SIG-M5 (cell line): ENCODE measurements around the gene ANKRD49.
"Not testable (repeated sequence)": the region's sequence is repeated elsewhere in the genome, so short reads cannot be mapped to it uniquely, and the experiment has no call there.

ENCODE experiments used
- DNase-seq: peaks from one replicate; lab custom pipeline; 2025; lab: John Stamatoyannopoulos, UW

Gene ANKRD49

DNA sequence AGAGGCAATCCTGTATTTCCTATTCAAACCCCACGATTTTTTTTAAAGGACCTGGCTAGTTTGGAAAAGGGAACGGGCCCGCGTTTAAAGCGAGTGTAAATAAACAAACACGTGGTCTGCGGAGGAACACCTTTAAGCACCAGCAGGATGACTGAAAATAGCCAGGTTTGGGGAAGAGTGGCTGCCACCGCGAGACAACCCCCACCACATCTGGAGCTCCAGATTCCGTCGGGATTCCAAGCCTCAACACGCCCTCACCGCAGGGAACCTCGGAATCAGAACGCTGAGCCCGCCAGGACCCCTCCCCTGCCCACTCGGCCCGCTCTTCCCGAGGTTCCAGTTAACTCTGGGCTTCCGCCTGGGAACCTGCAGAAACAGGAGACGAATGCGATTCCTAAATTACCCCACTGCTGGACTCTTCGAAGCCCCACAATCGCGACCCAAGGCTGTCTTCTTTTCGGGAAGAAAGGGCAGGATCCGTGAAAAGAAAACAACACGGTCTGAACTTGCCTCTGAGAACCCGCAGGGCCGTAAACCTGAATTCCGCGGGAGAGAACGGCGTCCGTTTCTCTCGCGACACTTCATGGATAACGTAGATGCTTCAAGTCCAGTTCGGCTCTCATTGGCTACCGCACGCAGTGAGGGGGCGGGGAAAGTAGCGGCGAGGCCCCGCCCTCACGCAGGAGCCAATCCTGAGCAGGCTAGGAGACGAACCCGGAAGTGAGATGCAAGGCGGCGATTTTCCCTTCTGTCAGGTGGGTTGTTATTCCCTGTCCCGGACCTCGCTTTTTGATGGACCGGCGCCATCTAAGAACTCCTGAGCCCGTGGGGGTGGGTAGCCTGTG lies at the start of gene ANKRD49, which contains the start of gene MRE11:
Gene ANKRD49, plus strand, starts transcription at position 704 of the 845 bp plus-strand sequence. CDS start 2,710 bp downstream, outside the sequence.
Gene MRE11, minus strand, starts transcription at position 564 of the 845 bp plus-strand sequence. CDS start 1,043 bp downstream, outside the sequence.
- DNase-seq, result peak; percentile 85

DNA sequence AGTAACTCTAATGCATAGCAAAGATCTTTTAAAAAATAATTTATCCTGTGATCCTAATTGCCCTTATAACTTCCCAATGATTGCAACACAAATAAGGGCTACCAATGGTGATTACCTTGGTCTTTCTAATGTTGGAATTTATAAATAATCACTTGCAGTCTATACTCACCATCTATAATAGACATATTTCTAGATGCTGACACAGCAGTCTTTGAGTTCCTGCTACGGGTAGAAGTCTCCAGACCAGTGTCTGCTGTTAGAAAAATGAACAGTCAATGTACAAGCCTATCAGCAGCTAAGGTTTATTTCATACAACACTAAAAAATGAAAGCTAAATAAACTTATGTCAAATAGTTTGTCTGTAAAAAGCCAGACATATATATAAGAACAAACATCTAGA lies 48.1 kb upstream of the ANKRD49 start:
- DNase-seq, result no peak

GRCh38 chr11:94447149-94447548 lies 46.6 kb upstream of the ANKRD49 start:
- no peak for DNase-seq

- DNase-seq, result no peak
Measured at GRCh38 chr11:94449029-94449428, 44.8 kb upstream of the ANKRD49 start.

DNA sequence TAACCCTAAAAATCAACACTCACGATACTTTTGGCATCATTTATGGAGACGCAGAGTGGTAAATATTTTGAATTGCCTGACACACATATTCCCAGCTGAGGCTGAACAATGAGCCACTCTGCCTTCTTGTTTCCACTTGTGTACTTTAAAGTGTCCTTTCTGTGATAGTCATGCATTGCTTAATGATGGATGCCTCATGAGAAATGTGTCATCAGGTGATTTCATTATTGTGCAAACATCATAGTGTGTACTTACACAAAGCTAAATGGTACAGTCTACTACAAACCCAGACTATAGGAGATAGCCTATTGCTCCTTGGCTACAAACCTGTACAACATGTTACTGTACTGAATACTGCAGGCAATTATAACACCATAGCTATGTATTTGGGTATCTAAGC lies 44.3 kb upstream of the ANKRD49 start:
- DNase-seq, result no peak

DNA sequence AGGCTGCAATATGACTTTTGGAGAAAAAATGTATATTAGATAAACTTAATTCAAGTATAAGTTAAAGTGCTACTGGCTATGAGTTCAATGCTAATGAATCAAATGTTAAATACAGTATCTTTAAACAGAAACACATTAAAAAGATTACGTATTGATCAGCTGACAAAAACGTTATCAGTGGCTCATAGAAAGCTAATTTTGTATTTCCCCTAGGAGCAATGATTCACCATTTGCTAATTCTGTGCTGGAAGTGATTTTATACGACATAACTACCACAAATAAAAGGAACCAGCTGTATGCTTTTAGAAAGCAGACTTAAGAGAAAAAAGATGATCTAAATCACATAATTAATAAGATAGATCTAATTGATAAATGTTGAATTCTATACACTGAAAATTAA lies 43.7 kb upstream of the ANKRD49 start:
- DNase-seq, result no peak

DNA sequence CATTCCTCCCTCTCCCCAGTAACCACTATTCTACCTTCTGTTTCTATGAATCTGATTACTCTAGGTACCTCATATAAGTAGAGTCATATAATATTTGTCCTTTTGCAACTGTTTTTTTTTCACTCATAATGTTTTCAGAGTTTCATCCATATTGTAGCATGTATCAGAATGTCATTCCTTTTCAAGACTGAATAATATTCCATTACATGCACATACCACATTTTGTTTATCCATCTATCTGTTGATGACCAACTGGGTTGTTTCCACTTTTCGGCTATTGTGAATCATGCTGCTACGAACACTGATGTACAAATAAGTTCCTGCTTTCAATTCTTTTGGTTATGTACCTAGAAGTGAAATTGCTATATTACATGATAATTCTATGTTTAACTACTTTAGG lies 40.8 kb upstream of the ANKRD49 start:
- no peak for DNase-seq

DNA sequence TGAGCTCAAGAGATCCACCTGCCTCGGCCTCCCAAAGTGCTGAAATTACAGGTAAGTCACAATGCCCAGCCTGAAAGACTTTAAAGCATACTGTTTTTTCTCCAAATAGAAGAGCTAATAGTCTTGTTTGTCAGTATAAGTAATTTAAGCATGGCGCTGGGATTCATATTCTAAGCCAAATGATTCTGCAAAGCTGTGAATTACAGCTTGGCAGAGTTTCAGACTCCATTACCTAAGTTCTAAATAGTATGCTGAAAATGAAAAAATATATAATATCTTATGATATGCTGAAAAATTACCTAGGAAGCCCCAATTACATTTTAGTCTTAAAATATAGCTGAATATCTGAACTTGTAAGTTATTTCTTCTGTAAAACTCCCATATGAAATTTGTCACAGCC lies 39.5 kb upstream of the ANKRD49 start:
- no peak for DNase-seq

DNA sequence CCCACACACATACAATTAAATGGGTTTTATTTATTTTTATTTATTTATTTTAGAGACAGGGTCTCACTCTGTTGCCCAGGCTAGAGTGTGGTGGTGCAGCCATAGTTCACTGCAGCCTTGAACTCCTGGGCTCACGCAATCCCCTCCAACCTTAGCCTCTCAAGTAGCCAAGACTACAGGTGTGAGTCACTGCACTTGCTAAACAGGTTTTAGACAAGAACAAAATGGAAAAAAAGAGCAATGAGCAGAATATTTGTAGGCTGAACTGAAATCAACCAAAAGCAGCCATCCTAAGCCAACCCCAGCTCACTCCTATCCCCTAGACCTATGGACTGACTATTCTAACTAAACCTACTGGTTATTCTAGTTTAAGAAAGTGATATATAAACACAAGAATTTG lies 37.9 kb upstream of the ANKRD49 start:
- DNase-seq, result no peak

GRCh38 chr11:94457118-94458029 lies 36.4 kb upstream of the ANKRD49 start:
- DNase-seq, result no peak

DNA sequence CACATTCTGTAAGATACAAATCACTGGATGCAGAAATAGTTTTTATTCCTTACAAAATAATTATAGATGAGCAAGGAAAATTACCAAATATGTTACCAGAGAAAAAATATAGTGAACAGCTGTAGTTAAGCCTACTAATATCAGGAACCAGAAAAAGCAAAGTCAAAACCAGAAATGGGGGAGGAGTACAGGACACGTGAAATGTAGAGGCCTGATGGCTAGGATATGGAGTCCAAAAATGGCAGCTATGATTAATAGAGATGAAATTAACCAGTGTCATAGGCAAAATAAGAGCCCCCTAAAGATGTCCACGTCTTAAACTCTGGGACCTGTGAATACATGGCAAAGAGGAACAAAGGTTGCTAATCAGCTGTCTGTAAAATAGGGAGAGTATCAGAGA lies 34.2 kb upstream of the ANKRD49 start:
- DNase-seq, result no peak

GRCh38 chr11:94469416-94469815 lies 24.4 kb upstream of the ANKRD49 start:
- DNase-seq, result no peak

DNA sequence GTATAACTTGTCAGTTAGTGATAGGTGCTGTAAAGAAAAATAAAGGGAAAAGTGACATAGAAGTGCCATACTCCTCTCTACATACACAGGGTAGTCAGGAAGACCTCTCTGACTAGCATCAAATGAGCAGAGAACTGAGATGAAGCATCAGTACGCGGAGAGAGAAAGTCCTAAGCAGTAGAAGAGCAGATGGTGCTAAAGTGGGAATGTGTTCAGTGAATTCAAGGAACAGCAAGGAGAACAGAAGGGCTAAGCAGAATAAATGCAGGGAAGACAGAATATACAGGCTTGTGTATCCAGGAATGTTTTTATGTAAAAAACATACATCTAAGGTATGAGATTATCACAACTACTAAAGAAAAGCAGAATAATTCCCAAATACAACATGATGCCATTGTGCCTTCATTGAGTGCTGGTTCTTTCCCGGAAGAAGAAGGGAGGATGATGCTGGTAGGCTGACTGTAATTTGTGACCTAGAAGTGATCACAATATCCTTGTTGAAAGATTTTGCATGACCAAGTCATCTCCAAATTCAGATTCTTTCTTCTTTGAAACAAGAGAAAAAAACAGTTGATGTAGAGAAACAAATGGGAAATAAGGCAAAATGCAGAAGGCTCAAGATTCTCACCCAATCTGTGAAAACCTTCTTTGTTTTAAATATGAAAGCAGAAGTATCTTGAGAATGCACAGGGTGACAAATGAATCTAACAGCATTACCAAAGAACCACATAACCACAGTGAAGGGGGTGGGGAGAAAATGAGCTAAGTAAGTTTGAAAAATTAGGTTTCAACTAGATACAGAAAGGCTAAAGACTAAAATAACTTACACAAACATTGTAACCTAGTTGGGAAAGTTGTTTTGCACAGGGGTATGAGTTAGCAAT lies 20.6 kb upstream of the ANKRD49 start:
- peak; percentile 77 for DNase-seq

DNA sequence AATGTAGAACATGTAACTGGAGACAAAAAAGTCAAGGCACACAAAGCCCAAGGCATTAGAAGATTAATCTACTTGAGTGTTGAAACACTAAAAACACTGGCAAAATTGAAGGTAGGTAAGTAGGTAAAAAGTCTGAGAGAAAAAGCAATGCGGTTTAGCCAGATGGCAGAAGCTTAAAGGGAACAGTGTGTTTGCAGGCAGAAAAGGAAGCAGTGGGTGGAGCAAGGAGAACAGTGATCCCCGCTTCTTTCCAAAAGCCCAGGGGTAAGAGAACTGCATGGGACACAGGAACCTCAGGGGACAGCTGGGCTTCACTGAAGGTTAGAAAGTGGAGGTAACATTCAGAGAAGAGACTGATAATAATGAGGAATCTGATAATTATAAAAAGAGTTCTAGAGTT lies 16.2 kb upstream of the ANKRD49 start:
- no peak for DNase-seq

- no peak for DNase-seq
Measured at GRCh38 chr11:94481342-94481741, 12.4 kb upstream of the ANKRD49 start.

- no peak for DNase-seq
Measured at GRCh38 chr11:94486068-94486467, 7.7 kb upstream of the ANKRD49 start.

DNA sequence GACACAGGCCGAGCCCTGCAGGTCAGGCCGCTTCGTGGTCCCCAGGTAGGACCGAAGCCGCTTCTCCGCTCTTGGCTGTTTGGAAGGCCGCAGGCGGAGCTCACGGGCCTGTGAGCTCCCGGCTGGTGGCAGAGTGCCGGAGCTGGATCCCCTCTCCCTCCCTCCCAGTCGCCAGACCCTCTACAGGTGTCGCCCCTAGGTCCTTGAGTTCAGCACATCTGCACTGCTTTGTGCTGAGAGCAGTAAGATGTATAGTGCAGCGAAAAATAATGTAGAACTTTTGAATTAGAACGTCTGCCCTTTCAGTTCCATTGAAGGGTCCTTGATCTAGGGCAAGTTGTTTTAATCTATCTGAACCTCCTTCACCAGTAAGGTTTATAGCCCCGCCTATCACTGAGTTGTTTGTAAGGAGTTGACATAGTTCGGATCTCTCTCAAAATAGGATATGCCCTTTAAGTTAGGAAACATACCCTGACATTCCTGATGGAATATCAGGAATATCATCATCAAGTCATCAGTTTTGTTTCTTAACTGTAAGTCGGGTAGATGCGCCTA lies 419 bp downstream of the ANKRD49 start:
- no peak for DNase-seq

DNA sequence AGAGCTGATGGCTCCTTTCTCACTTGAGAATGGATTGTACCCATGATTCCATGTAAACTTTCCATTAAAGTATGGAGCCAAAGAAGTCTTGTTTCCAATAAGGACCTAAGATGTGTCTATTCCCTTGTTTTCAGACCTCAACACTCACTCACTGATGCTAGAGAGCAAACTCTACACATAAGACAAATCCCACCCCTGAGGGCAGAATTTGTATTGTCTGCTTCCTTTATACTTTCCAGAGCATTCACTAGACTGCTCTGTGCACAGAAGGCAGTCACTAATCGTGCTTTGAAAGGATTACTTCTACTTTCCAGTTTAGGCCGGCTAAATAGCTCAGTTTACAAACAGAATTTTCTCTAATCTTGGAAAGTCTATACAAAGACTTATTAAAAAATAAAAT lies 6.4 kb downstream of the ANKRD49 start:
- no peak for DNase-seq

DNA sequence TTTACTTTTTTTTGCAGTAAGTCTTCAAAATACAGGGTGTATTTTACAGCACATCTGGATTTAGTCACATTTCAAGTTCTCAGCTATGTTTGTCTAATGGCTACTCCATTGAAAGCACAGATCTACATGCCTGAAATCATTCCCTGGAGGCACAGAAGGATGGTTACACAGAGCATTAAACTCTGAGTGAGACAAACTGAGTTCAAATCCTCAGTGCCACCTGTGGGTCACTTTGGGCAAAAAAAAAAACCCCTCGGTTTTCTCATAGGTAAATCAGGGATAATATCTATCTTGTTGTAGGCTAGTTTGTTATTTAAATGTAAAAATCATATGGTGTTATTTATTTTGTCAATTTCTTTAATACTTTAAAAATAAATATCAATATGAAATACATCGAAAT lies 7.7 kb downstream of the ANKRD49 start:
- DNase-seq, result no peak

DNA sequence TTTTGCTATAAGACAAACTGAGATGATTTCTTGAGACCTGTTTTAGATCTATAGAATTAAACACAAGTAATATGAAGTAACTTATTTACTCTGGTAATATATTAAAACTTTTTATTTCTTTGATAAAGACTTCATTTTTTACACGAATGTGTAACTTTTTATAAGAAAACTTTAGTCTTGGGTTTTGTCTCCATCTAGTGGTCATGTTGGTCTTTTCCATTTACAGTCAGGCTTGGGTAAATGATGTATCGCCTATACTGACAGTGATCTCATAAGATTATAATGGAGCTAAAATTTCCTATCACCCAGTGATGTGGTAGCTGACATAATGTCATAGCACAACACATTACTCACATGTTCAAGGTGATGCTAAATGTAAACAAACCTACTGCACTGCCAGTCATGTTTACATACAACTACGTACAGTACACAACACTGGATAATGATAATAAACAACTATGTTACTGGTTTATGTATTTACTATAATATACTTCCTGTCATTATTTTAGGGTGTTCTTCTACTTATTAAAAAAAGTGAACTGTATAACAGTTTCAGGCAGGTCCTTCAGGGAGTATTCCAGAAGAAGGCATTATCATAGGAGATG lies 11.0 kb downstream of the ANKRD49 start:
- DNase-seq, result no peak

GRCh38 chr11:94506513-94506912 lies 12.7 kb downstream of the ANKRD49 start:
- DNase-seq, result not testable (repeated sequence)
